ENCODE results near the gene PDE10A. TPM values are rescaled to one million over a fixed set of nuclear protein-coding genes. Genes with fewer than 3 reads are reported as not detected.

PDE10A gene
- total RNA-seq, 1 experiment from 2014 or later, result 3.1 TPM

- TF ChIP-seq ATF3 (CRISPR knock-in tag; conservative IDR thresholded peaks at IDR 0.05), result no peak
- TF ChIP-seq, protein P1, sequence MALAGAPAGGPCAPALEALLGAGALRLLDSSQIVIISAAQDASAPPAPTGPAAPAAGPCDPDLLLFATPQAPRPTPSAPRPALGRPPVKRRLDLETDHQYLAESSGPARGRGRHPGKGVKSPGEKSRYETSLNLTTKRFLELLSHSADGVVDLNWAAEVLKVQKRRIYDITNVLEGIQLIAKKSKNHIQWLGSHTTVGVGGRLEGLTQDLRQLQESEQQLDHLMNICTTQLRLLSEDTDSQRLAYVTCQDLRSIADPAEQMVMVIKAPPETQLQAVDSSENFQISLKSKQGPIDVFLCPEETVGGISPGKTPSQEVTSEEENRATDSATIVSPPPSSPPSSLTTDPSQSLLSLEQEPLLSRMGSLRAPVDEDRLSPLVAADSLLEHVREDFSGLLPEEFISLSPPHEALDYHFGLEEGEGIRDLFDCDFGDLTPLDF (CRISPR knock-in tag; IDR thresholded peaks at IDR 0.05), result no peak
- TF ChIP-seq, protein P2, sequence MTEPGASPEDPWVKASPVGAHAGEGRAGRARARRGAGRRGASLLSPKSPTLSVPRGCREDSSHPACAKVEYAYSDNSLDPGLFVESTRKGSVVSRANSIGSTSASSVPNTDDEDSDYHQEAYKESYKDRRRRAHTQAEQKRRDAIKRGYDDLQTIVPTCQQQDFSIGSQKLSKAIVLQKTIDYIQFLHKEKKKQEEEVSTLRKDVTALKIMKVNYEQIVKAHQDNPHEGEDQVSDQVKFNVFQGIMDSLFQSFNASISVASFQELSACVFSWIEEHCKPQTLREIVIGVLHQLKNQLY (CRISPR knock-in tag; IDR thresholded peaks at IDR 0.05), result no peak
- TF ChIP-seq, protein P3, sequence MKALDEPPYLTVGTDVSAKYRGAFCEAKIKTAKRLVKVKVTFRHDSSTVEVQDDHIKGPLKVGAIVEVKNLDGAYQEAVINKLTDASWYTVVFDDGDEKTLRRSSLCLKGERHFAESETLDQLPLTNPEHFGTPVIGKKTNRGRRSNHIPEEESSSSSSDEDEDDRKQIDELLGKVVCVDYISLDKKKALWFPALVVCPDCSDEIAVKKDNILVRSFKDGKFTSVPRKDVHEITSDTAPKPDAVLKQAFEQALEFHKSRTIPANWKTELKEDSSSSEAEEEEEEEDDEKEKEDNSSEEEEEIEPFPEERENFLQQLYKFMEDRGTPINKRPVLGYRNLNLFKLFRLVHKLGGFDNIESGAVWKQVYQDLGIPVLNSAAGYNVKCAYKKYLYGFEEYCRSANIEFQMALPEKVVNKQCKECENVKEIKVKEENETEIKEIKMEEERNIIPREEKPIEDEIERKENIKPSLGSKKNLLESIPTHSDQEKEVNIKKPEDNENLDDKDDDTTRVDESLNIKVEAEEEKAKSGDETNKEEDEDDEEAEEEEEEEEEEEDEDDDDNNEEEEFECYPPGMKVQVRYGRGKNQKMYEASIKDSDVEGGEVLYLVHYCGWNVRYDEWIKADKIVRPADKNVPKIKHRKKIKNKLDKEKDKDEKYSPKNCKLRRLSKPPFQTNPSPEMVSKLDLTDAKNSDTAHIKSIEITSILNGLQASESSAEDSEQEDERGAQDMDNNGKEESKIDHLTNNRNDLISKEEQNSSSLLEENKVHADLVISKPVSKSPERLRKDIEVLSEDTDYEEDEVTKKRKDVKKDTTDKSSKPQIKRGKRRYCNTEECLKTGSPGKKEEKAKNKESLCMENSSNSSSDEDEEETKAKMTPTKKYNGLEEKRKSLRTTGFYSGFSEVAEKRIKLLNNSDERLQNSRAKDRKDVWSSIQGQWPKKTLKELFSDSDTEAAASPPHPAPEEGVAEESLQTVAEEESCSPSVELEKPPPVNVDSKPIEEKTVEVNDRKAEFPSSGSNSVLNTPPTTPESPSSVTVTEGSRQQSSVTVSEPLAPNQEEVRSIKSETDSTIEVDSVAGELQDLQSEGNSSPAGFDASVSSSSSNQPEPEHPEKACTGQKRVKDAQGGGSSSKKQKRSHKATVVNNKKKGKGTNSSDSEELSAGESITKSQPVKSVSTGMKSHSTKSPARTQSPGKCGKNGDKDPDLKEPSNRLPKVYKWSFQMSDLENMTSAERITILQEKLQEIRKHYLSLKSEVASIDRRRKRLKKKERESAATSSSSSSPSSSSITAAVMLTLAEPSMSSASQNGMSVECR (CRISPR knock-in tag; IDR thresholded peaks at IDR 0.05; ENCODE audit: borderline replicate concordance), result no peak
- TF ChIP-seq AFF4 (CRISPR knock-in tag; IDR thresholded peaks at IDR 0.05; ENCODE audit: borderline replicate concordance), result no peak
- TF ChIP-seq, protein P4, sequence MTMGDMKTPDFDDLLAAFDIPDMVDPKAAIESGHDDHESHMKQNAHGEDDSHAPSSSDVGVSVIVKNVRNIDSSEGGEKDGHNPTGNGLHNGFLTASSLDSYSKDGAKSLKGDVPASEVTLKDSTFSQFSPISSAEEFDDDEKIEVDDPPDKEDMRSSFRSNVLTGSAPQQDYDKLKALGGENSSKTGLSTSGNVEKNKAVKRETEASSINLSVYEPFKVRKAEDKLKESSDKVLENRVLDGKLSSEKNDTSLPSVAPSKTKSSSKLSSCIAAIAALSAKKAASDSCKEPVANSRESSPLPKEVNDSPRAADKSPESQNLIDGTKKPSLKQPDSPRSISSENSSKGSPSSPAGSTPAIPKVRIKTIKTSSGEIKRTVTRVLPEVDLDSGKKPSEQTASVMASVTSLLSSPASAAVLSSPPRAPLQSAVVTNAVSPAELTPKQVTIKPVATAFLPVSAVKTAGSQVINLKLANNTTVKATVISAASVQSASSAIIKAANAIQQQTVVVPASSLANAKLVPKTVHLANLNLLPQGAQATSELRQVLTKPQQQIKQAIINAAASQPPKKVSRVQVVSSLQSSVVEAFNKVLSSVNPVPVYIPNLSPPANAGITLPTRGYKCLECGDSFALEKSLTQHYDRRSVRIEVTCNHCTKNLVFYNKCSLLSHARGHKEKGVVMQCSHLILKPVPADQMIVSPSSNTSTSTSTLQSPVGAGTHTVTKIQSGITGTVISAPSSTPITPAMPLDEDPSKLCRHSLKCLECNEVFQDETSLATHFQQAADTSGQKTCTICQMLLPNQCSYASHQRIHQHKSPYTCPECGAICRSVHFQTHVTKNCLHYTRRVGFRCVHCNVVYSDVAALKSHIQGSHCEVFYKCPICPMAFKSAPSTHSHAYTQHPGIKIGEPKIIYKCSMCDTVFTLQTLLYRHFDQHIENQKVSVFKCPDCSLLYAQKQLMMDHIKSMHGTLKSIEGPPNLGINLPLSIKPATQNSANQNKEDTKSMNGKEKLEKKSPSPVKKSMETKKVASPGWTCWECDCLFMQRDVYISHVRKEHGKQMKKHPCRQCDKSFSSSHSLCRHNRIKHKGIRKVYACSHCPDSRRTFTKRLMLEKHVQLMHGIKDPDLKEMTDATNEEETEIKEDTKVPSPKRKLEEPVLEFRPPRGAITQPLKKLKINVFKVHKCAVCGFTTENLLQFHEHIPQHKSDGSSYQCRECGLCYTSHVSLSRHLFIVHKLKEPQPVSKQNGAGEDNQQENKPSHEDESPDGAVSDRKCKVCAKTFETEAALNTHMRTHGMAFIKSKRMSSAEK (CRISPR knock-in tag; IDR thresholded peaks at IDR 0.05; ENCODE audit: borderline replicate concordance), result no peak
- TF ChIP-seq ZNF219 (CRISPR knock-in tag; IDR thresholded peaks at IDR 0.05; ENCODE audit: borderline replicate concordance), result no peak
- no peak for TF ChIP-seq EMX1 (CRISPR knock-in tag; IDR thresholded peaks at IDR 0.05)
- TF ChIP-seq, protein P5, sequence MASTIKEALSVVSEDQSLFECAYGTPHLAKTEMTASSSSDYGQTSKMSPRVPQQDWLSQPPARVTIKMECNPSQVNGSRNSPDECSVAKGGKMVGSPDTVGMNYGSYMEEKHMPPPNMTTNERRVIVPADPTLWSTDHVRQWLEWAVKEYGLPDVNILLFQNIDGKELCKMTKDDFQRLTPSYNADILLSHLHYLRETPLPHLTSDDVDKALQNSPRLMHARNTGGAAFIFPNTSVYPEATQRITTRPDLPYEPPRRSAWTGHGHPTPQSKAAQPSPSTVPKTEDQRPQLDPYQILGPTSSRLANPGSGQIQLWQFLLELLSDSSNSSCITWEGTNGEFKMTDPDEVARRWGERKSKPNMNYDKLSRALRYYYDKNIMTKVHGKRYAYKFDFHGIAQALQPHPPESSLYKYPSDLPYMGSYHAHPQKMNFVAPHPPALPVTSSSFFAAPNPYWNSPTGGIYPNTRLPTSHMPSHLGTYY (CRISPR knock-in tag; IDR thresholded peaks at IDR 0.05), result no peak
- TF ChIP-seq AR (CRISPR knock-in tag; IDR thresholded peaks at IDR 0.05), result no peak
Observed at GRCh38 chr6:165580136-165580535, 82.9 kb downstream of the PDE10A start (continued).

All from WTC11 (cell line).